ENCODE measurements around the gene ZSWIM8. TPM values are rescaled to one million over a fixed set of nuclear protein-coding genes. Genes with fewer than 3 reads are reported as not detected.
A peak's percentile ranks its signal among the peaks of the same experiment; 100 is the strongest.

ZSWIM8 gene
- total and polyA plus RNA-seq, 2 of the 8 experiments (the other 6 are each of a cell fraction or from before 2014, with no cell fraction given): 44.7 to 99.7 TPM

GRCh38 chr10:73848821-73849489 lies 63.5 kb downstream of the ZSWIM8 start:
- no peak overlapping the region for H2BK20ac ChIP-seq (ENCODE audit: low read length)
- DNase-seq (ENCODE audit: low read depth in 1 of 2, low spot score in 2 of 2) (peak; percentile 60 to 99), FAIRE-seq (peak; percentile 70)
- no peak overlapping the region for H2AFZ ChIP-seq (ENCODE audit: low read length)
- H2BK15ac ChIP-seq (ENCODE audit: low read length): no peak overlapping the region
- no peak overlapping the region for H4K8ac ChIP-seq (ENCODE audit: extremely low read depth, insufficient read depth, low read length)
- H3K23ac ChIP-seq (ENCODE audit: insufficient read length): no peak overlapping the region
- H3K4me1 ChIP-seq (replicated peaks in 1 of 4; ENCODE audit: control insufficient read depth in 3 of 4, insufficient read depth in 4 of 4, low read length in 3 of 4): peaks cover 0 to 7% (median 3%) of the 10 kb centered on the region in 4 experiments; a peak in 3 of 7 replicates
- H3K27me3 ChIP-seq (replicated peaks in 1 of 4; ENCODE audit: control insufficient read depth in 3 of 4, extremely low read depth in 1 of 4, insufficient read depth in 3 of 4, low read length in 3 of 4): no peaks in the 10 kb centered on the region
- H3K56ac ChIP-seq (replicated peaks; ENCODE audit: insufficient read length, low read depth, low read length): no peak overlapping the region
- H3K4me2 ChIP-seq (ENCODE audit: insufficient read depth in 1 of 2, low read depth in 2 of 2, low read length in 2 of 2): no peak overlapping the region
- POLR2A ChIA-PET (ENCODE audit: partially characterized antibody): interaction anchor here (0.6 to 1.3 kb wide), 4 partner anchors 14 to 40 kb away, joined by 3 to 6 read pairs (median 4); no protein-coding TSS in a partner anchor
- H4K20me1 ChIP-seq (replicated peaks in 1 of 2; ENCODE audit: control insufficient read depth in 1 of 2, insufficient read depth in 2 of 2, low read length in 2 of 2): peaks cover 2 to 3% of the 10 kb centered on the region in 2 experiments
- no peak overlapping the region for H2BK5ac ChIP-seq (ENCODE audit: low read depth, low read length)
- H3K9ac ChIP-seq (replicated peaks in 1 of 4; ENCODE audit: extremely low read depth in 1 of 4, low read depth in 3 of 4, low read length in 3 of 4): no peak overlapping the region
- H4K91ac ChIP-seq (replicated peaks; ENCODE audit: insufficient read length, low read length): no peak overlapping the region
- no peak overlapping the region for H2BK120ac ChIP-seq (replicated peaks; ENCODE audit: low read depth, low read length)
- no peaks in the 10 kb centered on the region for H3K79me2 ChIP-seq (ENCODE audit: control insufficient read depth in 1 of 2, insufficient read depth in 2 of 2, low read length in 2 of 2)
- no peak overlapping the region for H2AK5ac ChIP-seq (ENCODE audit: low read depth, low read length)
- no peaks in the 10 kb centered on the region for H3K23me2 ChIP-seq (ENCODE audit: low read depth, low read length)
- 56% methylated on average over 17 of the region's 17 CpGs; no CpG with 5 or more reads in 1 of the 2 experiments for WGBS, 2 experiments (ENCODE audit: extremely low coverage in 1 of 2, insufficient coverage in 1 of 2, insufficient read length in 1 of 2, insufficient replicate concordance in 2 of 2, low coverage in 1 of 2, low lambda C conversion rate in 2 of 2, missing lambda C conversion rate in 1 of 2)
- no peak overlapping the region for H2BK12ac ChIP-seq (ENCODE audit: low read depth, low read length)
- no peaks in the 10 kb centered on the region for H3K79me1 ChIP-seq (ENCODE audit: low read depth, low read length)
- H3K4ac ChIP-seq (replicated peaks; ENCODE audit: insufficient read length, low read depth, low read length): no peak overlapping the region
- no peak overlapping the region for H3K18ac ChIP-seq (ENCODE audit: extremely low read depth, low read length)
- peaks cover 22 to 30% (median 24%) of the 10 kb centered on the region in 4 experiments for H3K36me3 ChIP-seq (ENCODE audit: control insufficient read depth in 2 of 4, insufficient read depth in 4 of 4, low read length in 3 of 4)
- no peak overlapping the region for H3K14ac ChIP-seq (ENCODE audit: insufficient read length)
- H3K9me3 ChIP-seq (ENCODE audit: insufficient read depth in 2 of 2, low read depth in 1 of 2, low read length in 1 of 2): no peaks in the 10 kb centered on the region
- H3K27ac ChIP-seq (ENCODE audit: low read depth, low read length): no peak overlapping the region
- no peak overlapping the region for H4K5ac ChIP-seq (ENCODE audit: insufficient read length, low read depth, low read length)
- no peak overlapping the region for H3K4me3 ChIP-seq (ENCODE audit: extremely low read depth in 1 of 4, insufficient read depth in 2 of 4, low read depth in 3 of 4, low read length in 4 of 4)
- CTCF ChIA-PET (ENCODE audit: partially characterized antibody): interaction anchor here (0.7 to 20.8 kb wide), 22 partner anchors 10 to 276 kb away, joined by 3 to 279 read pairs (median 4); partner anchors contain the start of gene CAMK2G
- TF ChIP-seq YY1 (IDR thresholded peaks at IDR 0.05; ENCODE audit: low read depth, low read length): no peak
- no peak for TF ChIP-seq MAX (IDR thresholded peaks at IDR 0.05)
- TF ChIP-seq KDM4A (IDR thresholded peaks at IDR 0.05; ENCODE audit: low read depth, low read length, severe bottlenecking): no peak
- TF ChIP-seq, protein P1, sequence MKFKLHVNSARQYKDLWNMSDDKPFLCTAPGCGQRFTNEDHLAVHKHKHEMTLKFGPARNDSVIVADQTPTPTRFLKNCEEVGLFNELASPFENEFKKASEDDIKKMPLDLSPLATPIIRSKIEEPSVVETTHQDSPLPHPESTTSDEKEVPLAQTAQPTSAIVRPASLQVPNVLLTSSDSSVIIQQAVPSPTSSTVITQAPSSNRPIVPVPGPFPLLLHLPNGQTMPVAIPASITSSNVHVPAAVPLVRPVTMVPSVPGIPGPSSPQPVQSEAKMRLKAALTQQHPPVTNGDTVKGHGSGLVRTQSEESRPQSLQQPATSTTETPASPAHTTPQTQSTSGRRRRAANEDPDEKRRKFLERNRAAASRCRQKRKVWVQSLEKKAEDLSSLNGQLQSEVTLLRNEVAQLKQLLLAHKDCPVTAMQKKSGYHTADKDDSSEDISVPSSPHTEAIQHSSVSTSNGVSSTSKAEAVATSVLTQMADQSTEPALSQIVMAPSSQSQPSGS (IDR thresholded peaks at IDR 0.05; ENCODE audit: low read length): peak; percentile 83; the same call in 1 of the 2 replicates
- peak; percentile 49; the same call in 1 of the 2 replicates for TF ChIP-seq CREB1 (IDR thresholded peaks at IDR 0.05)
- no peak for TF ChIP-seq BCL11A (IDR thresholded peaks at IDR 0.05; ENCODE audit: low read depth in 2 of 2, low read length in 2 of 2)
- TF ChIP-seq, protein P2, sequence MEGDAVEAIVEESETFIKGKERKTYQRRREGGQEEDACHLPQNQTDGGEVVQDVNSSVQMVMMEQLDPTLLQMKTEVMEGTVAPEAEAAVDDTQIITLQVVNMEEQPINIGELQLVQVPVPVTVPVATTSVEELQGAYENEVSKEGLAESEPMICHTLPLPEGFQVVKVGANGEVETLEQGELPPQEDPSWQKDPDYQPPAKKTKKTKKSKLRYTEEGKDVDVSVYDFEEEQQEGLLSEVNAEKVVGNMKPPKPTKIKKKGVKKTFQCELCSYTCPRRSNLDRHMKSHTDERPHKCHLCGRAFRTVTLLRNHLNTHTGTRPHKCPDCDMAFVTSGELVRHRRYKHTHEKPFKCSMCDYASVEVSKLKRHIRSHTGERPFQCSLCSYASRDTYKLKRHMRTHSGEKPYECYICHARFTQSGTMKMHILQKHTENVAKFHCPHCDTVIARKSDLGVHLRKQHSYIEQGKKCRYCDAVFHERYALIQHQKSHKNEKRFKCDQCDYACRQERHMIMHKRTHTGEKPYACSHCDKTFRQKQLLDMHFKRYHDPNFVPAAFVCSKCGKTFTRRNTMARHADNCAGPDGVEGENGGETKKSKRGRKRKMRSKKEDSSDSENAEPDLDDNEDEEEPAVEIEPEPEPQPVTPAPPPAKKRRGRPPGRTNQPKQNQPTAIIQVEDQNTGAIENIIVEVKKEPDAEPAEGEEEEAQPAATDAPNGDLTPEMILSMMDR (IDR thresholded peaks at IDR 0.05; ENCODE audit: control extremely low read depth in 1 of 3, insufficient read depth in 1 of 3, low read depth in 1 of 3, low read length in 3 of 3): peak; percentile 94 to 100 (median 99)
- TF ChIP-seq CBX8 (IDR thresholded peaks at IDR 0.05; ENCODE audit: borderline replicate concordance, low read depth, low read length): no peak
